CD14-positive monocyte (primary cell): ENCODE results near the gene NR1I3. TPM values are rescaled to one million over a fixed set of nuclear protein-coding genes. Genes with fewer than 3 reads are reported as not detected.

ENCODE experiments used
- DNase-seq, 3 donors: peaks; one replicate each; pipeline ENCODE4 v3.0.0-alpha.2; 2011 to 2022
- H2AFZ ChIP-seq: 2 replicates; pipeline ENCODE4 v1.6.0; 2012; ENCODE audit warnings: mild to moderate bottlenecking, low read depth, low read length, inconsistent platforms; ENCODE audit not compliant: insufficient read depth, poor library complexity, severe bottlenecking
- H3K27ac ChIP-seq, 2 donors: 1 replicate in 1 of 2; 2 replicates in 1 of 2; pipeline ENCODE4 v1.5.1; 2012 to 2013; ENCODE audit warnings: low read length in 2 of 2, control low read depth in 1 of 2, inconsistent platforms in 1 of 2, low read depth in 1 of 2, mild to moderate bottlenecking in 1 of 2
- H3K27me3 ChIP-seq, 2 donors: one replicate each; pipeline versions ENCODE4 v1.6.0 to v1.6.1; 2011 to 2013; ENCODE audit warnings: low read length in 2 of 2; ENCODE audit not compliant: control insufficient read depth in 2 of 2, insufficient read depth in 2 of 2
- H3K36me3 ChIP-seq, 2 donors: replicated peaks in 1 of 2; 1 replicate in 1 of 2; 2 replicates in 1 of 2; pipeline versions ENCODE4 v1.5.1 to v1.6.1; 2012 to 2013; ENCODE audit warnings: low read length in 2 of 2, control low read depth in 1 of 2, inconsistent platforms in 1 of 2, mild to moderate bottlenecking in 1 of 2; ENCODE audit not compliant: insufficient read depth in 2 of 2, control insufficient read depth in 1 of 2
- H3K4me1 ChIP-seq, 2 donors: 1 replicate in 1 of 2; 2 replicates in 1 of 2; pipeline versions ENCODE4 v1.5.1 to v1.6.1; 2012 to 2013; ENCODE audit warnings: low read length in 2 of 2, control low read depth in 1 of 2, inconsistent platforms in 1 of 2, mild to moderate bottlenecking in 1 of 2, moderate library complexity in 1 of 2; ENCODE audit not compliant: insufficient read depth in 2 of 2, control insufficient read depth in 1 of 2
- H3K4me2 ChIP-seq: replicated peaks from 2 replicates; pipeline ENCODE3; 2012; ENCODE audit warnings: low read length, moderate library complexity, mild to moderate bottlenecking; ENCODE audit not compliant: poor library complexity, severe bottlenecking; ENCODE audit errors: extremely low read depth
- H3K4me3 ChIP-seq, 3 experiments: fragments of 200-600 bp in 1 of 3; sonication (generic) in 1 of 3; replicated peaks in 1 of 3; 1 replicate in 2 of 3; 2 replicates in 1 of 3; pipeline ENCODE4 v1.5.1; 2011 to 2013; ENCODE audit warnings: low read length in 3 of 3, mild to moderate bottlenecking in 3 of 3, control low read depth in 2 of 3, low read depth in 2 of 3, inconsistent platforms in 1 of 3, moderate library complexity in 1 of 3
- H3K79me2 ChIP-seq: 2 replicates; pipeline ENCODE4 v1.6.0; 2012; ENCODE audit warnings: mild to moderate bottlenecking, control low read depth, inconsistent platforms, low read length, moderate library complexity; ENCODE audit not compliant: insufficient read depth
- H3K9ac ChIP-seq: 2 replicates; pipeline ENCODE4 v1.6.0; 2017; ENCODE audit warnings: low read length, mild to moderate bottlenecking; ENCODE audit not compliant: insufficient read depth, poor library complexity, severe bottlenecking
- H3K9me3 ChIP-seq, 2 donors: replicated peaks in 1 of 2; 1 replicate in 1 of 2; 2 replicates in 1 of 2; pipeline versions ENCODE4 v1.5.1 to v1.6.1; 2012 to 2013; ENCODE audit warnings: low read length in 2 of 2, control low read depth in 1 of 2; ENCODE audit not compliant: control insufficient read depth in 1 of 2, insufficient read depth in 1 of 2
- H4K20me1 ChIP-seq: 2 replicates; pipeline ENCODE4 v1.6.0; 2012; ENCODE audit warnings: mild to moderate bottlenecking, low read length, control low read depth, moderate library complexity; ENCODE audit not compliant: insufficient read depth
- H3K27ac Mint-ChIP-seq, 7 donors: one replicate each; pipeline ENCODE4 v1.8.0; 2020; ENCODE audit warnings: mild to moderate bottlenecking in 7 of 7, mixed read lengths in 7 of 7, moderate library complexity in 6 of 7, inconsistent platforms in 2 of 7
- H3K27me3 Mint-ChIP-seq, 3 donors: one replicate each; pipeline ENCODE4 v1.8.0; 2021 to 2022; ENCODE audit warnings: low read depth in 3 of 3, mild to moderate bottlenecking in 3 of 3, mixed read lengths in 3 of 3, moderate library complexity in 3 of 3, inconsistent platforms in 1 of 3
- H3K36me3 Mint-ChIP-seq, 2 donors: one replicate each; pipeline ENCODE4 v1.8.0; 2020; ENCODE audit warnings: mixed read lengths in 2 of 2, inconsistent platforms in 1 of 2, mild to moderate bottlenecking in 1 of 2
- H3K4me1 Mint-ChIP-seq: one replicate; pipeline ENCODE4 v1.8.0; 2020; ENCODE audit warnings: mild to moderate bottlenecking, mixed read lengths
- H3K4me3 Mint-ChIP-seq, 2 donors: one replicate each; pipeline ENCODE4 v1.8.0; 2020; ENCODE audit warnings: mild to moderate bottlenecking in 2 of 2, mixed read lengths in 2 of 2, moderate library complexity in 1 of 2
- H3K9me3 Mint-ChIP-seq, 7 donors: one replicate each; pipeline ENCODE4 v1.8.0; 2020 to 2022; ENCODE audit warnings: mixed read lengths in 7 of 7, mild to moderate bottlenecking in 6 of 7, moderate library complexity in 6 of 7, inconsistent platforms in 2 of 7
- WGBS: methylation state at CpG from one replicate; pipeline ENCODE4 v1.1.5; 2013; ENCODE audit warnings: missing lambda C conversion rate; ENCODE audit not compliant: insufficient coverage; 5-methylcytosine and 5-hydroxymethylcytosine counted together
- intact Hi-C, 2 donors: fragments of 100-400 bp; cut with micrococcal nuclease; formaldehyde crosslinking; loops; one replicate each; pipeline versions ENCODE4 v1.15.0 to v1.15.1; 2023
- polyA plus RNA-seq, 3 donors: library from polyadenylated mRNA; depleted of rRNA in 1 of 3; unstranded in 2 of 3; stranded (reverse) in 1 of 3; fragments of 300-500 nt in 2 of 3; fragments of >200 nt in 1 of 3; fragmentation: Illumina TruSeq in 2 of 3; gene quantifications; 1 replicate in 2 of 3; 2 replicates in 1 of 3; pipeline ENCODE4 v1.2.3, GENCODE V29; 2012 to 2021
- TF ChIP-seq, protein P1 (sequence below): fragments of 200-600 bp; IDR thresholded peaks from one replicate; pipeline ENCODE4 v1.8.0; 2022; ENCODE audit warnings: antibody characterized with exemption, mild to moderate bottlenecking

Gene NR1I3
- polyA plus RNA-seq, 3 donors = not detected

DNA sequence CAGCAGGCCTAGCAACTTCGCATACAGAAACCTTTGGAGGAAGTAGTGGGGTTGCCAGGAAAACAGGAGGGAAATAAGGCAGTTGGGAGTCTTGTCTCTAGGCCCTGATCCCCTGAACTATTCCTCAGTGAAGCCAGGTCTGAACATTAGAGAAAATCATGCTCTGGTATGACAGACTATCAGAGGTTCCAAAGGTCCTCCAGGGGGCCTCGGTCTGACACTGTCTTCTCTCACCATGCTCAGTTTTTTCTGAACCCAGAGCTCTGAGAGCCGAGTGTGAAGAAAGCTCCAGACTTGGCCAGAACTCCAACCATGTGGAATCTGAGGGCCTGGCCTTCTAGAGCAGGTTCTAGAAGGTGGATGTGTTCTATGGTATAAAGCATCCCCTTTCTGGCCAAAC, 8.1 kb downstream of the NR1I3 start:
- Mint-ChIP-seq H3K9me3 (no peaks in the 10 kb centered on the region), H3K36me3 (peaks cover 29 to 33% of the 10 kb centered on the region in 2 donors), H3K27me3 (peaks cover 0 to 5% (median 0%) of the 10 kb centered on the region in 3 donors), H3K4me1 (peaks cover 35% of the 10 kb centered on the region), H3K27ac (peak overlapping the region in 1 of 7 donors; percentile 34), H3K4me3 (no peak overlapping the region)
- Histone ChIP-seq H3K4me1 (peaks cover 31% of the 10 kb centered on the region in 2 donors), H3K79me2 (peaks cover 9% of the 10 kb centered on the region), H3K9ac (no peak overlapping the region), H3K9me3 (no peaks in the 10 kb centered on the region), H3K36me3 (peaks cover 25 to 30% of the 10 kb centered on the region in 2 donors), H4K20me1 (peaks cover 5% of the 10 kb centered on the region), H2AFZ (no peak overlapping the region), H3K4me2 (no peak overlapping the region), H3K4me3 (no peak overlapping the region), H3K27me3 (no peaks in the 10 kb centered on the region), H3K27ac (no peak overlapping the region)
- intact Hi-C loops = loop anchor here (5.0 kb wide), 3 partner anchors 62 to 152 kb away; partner anchors contain the start of gene SDHC (in 1 of the 2)
- TF ChIP-seq, protein P1, sequence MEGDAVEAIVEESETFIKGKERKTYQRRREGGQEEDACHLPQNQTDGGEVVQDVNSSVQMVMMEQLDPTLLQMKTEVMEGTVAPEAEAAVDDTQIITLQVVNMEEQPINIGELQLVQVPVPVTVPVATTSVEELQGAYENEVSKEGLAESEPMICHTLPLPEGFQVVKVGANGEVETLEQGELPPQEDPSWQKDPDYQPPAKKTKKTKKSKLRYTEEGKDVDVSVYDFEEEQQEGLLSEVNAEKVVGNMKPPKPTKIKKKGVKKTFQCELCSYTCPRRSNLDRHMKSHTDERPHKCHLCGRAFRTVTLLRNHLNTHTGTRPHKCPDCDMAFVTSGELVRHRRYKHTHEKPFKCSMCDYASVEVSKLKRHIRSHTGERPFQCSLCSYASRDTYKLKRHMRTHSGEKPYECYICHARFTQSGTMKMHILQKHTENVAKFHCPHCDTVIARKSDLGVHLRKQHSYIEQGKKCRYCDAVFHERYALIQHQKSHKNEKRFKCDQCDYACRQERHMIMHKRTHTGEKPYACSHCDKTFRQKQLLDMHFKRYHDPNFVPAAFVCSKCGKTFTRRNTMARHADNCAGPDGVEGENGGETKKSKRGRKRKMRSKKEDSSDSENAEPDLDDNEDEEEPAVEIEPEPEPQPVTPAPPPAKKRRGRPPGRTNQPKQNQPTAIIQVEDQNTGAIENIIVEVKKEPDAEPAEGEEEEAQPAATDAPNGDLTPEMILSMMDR = no peak
- 85% methylated on average over 3 of the region's 3 CpGs for WGBS
- no peak for DNase-seq

DNA sequence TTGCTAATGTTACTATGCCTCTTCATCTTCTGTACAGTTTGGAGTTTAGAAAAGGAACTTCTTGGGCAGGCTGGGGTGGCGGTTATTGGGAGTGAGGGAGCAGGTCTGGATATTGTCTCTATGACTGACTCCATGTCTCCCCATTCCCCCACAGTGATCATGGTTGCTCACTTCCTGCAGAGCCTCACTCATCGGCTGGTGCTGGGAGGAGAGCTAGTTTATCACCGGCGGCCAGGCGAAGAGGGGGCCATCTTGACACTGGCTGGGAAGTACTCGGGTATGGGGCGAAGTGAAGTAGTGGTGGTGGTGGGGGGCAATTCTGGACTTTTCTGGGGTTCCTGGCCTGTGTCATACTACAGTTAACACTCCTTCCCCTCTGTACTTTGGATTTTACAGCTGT, 10.0 kb downstream of the NR1I3 start:
- WGBS = 38% methylated on average over 2 of the region's 7 CpGs

More for the DNA sequence above, 10.0 kb downstream of the NR1I3 start:
- Histone ChIP-seq H4K20me1 (peaks cover 11% of the 10 kb centered on the region), H3K79me2 (peaks cover 9% of the 10 kb centered on the region), H2AFZ (no peak overlapping the region), H3K4me3 (peak overlapping the region in 1 of 3 experiments; percentile 74), H3K27ac (peak overlapping the region; percentile 4 to 73), H3K36me3 (peaks cover 25 to 43% of the 10 kb centered on the region in 2 donors), H3K9ac (no peak overlapping the region), H3K27me3 (no peaks in the 10 kb centered on the region), H3K4me1 (peaks cover 32 to 45% of the 10 kb centered on the region in 2 donors), H3K4me2 (peak overlapping the region; percentile 78), H3K9me3 (no peaks in the 10 kb centered on the region)
- intact Hi-C loops = loop anchor here in 1 of 2 donors (5.0 kb wide), 2 partner anchors 84 to 154 kb away; partner anchors contain the start of gene SDHC
- H3K4me3 Mint-ChIP-seq = peak overlapping the region; percentile 66 to 72
- TF ChIP-seq, protein P1 = no peak
- H3K36me3 Mint-ChIP-seq = peaks cover 38 to 43% of the 10 kb centered on the region in 2 donors
- peaks cover 0 to 5% (median 0%) of the 10 kb centered on the region in 3 donors for H3K27me3 Mint-ChIP-seq
- peaks cover 49% of the 10 kb centered on the region for H3K4me1 Mint-ChIP-seq
- H3K9me3 Mint-ChIP-seq = peaks cover 0 to 2% (median 0%) of the 10 kb centered on the region in 7 donors
- DNase-seq = no peak
- peak overlapping the region; percentile 77 to 96 (median 90) for H3K27ac Mint-ChIP-seq
